GM19468 (cell line): ENCODE measurements around the gene BANP.
"Not testable (repeated sequence)": the region's sequence is repeated elsewhere in the genome, so short reads cannot be mapped to it uniquely, and the experiment has no call there.

Source experiments
- ATAC-seq: cut with Tn5 transposase; IDR thresholded peaks from one replicate; pipeline ENCODE4 v1.9.1; 2021; ENCODE audit warnings: mild to moderate bottlenecking, moderate library complexity, moderate number of reproducible peaks; ENCODE audit not compliant: unreplicated experiment; ENCODE audit errors: extremely low read depth

BANP gene

DNA sequence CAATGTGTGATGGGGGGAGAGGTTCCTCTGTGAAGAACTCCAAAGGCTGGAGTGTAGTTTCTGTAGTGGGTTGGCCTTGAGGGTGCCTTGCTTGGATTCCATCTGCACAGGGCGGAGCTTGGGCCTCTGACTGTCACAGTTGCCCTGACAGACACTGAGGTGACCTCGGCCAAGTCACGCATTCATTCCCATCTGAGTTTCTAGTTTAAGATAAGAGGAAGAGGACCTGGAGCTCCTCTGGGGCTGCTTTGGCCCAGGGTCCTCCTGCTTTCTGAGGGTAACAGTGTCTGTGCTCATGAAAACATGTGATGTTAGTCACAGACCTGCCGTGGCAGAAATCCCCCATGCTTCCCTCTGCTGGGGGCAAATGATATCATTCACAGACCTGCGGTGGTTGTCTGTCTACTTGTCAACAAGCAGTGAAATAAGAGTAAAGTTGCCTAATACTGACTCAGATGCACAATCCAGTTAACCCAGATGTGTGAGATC lies 35.2 kb downstream of the BANP start:
- not testable (repeated sequence) for ATAC-seq

DNA sequence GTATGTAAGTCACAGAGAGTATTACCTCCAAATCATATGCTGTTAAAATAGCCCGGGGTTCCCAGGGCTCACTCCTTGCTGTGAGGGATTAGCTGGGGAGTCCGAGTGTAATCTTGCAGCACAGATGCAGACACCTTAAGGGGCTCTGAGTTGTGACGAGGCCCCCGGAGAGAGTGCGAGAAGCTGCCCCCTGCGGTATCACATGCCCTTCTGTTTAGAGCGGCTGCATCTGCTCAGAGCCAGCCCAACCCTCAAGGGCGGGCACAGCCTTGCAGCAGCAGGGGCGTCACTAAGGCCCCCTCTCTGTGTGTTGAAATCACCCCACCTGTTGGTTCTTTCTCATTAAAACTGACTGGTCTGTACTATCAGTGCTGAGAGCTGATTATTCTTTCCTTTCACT lies 37.4 kb downstream of the BANP start:
- not testable (repeated sequence) for ATAC-seq

DNA sequence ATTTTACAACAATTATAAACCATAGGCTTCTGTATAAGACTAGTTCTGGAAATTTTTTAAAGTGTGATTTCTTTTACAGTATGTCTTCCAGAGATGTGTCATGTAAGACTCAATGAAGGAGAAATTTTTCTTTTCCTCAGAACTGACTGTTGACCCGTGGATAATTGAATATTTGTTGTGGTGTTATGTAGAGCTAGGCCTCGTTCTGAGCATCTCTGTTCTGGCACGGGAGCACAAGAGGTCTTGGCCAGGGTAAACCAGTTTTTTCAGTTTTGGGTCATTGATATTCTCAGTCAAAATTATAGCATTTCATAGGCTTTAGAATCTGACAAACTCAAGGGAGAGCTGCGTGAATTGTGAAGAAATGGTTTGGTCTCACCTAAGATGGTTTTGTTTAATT lies 39.0 kb downstream of the BANP start:
- ATAC-seq, result not testable (repeated sequence)

DNA sequence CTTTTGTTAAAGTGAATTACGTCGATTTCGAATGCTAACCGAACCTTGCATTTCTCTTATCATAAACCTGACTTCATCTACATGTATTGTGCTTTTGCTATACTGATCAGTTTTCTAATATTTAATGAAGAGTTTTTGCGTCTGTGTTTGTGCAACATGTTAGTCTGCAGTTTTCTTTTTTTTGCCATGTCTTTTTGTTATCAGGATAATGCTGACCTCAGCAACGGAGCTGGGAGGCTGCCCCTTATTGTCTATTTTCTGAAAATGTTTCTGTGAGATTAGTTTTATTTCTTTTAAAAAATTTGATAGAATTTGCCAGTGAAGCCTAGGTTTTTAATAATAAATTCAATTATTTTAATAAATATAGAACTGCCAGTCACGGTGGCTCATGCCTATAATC lies 40.9 kb downstream of the BANP start:
- ATAC-seq, result not testable (repeated sequence)

DNA sequence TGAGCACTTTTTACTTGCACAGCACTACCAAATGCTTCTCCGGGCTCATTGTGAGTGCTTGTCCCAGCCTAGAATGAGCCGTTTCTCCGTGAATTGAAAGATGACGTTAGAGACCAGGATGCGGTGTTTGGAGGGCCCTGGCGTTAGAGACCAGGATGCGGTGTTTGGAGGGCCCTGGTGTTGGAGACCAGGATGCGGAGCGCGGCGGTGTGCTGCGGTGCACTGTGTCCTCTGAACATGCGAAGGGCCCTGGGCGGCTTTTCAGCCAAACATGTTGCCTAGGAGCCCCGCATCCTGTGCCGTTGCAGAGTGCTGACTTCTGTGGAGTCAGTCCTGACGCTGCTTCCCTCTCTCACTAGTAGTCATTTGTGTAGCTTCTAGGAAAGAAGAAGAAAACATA lies 42.7 kb downstream of the BANP start:
- ATAC-seq, result no peak

DNA sequence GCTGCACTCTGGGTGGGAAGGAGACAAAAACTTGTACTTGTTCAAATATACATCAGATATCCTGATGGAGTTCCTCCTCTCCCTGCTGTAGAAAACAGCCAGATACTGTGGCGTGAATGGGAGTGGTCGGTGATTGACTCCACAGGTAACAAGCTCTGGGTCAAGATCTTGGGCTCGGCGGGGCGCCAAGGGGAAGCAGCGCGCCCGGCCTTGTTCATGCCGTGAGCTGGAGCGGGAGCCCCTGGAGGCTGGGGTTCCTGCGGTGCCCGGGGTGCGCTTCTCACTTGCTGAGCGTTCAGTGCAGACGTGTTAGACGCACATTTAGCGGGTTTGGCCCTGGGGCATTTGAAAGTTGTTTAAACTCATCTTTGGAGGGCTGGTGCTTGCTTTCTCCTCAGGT lies 44.4 kb downstream of the BANP start:
- no peak for ATAC-seq

DNA sequence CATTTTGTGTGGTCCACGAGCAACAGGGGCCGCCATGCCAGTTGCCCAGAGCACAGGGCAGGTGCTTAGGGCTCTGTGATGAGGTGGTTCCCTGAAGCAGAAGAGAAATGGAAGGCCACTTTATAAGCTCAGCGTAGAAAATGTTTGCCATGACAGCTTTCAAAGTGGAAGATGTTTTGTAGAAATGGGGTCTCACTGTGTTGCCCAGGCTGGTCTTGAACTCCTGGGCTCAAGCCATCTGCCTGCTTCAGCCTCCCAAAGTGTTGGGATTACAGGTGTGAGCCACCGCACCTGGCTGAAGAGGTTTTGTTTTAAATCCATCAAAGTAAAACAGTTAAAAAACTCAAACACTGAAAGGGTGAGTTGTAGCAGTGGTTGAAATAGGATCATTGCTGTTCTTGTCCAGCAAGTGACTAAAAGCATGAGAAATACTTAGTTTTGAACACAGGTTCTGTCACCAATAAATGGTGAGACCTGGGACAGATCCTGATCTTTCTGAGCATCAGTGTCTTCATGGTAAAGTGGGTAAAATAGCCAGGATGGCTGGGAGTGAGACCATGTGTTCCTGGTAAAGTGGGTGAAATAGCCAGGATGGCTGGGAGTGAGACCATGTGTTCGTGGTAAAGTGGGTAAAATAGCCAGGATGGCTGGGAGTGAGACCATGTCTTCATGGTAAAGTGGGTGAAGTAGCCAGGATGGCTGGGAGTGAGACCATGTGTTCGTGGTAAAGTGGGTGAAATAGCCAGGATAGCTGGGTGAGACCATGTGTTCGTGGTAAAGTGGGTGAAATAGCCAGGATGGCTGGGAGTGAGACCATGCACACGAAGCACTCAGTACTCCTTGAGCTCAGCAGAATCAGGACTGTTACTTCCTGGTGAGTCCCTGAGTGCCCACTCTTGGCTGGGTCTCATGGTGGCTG lies 46.0 kb downstream of the BANP start:
- no peak for ATAC-seq

DNA sequence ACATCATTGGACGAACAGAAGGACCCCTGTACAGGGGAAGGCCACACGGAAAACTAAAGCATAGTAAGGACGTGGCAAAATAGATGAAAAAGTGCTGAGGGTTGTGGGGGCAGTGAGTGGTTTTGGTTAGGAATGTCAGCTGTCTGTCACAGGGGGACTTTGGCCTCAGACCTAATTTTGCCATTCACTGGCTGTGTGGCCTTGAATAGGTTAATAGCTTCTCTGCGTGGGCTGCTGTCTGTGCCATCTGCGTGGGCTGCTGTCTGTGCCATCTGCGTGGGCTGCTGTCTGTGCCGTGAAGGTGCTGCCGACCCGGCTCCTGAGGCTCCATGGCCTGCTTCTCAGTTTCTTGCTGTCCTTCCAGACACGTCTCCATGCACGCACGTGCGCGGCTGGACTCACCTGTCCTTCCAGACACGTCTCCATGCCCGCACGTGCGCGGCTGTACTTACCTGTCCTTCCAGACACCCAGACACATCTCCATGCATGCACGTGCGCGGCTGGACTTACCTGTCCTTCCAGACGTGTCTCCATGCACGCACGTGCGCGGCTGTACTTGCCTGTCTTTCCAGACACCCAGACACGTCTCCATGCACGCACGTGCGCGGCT lies 47.1 kb downstream of the BANP start:
- ATAC-seq, result not testable (repeated sequence)

DNA sequence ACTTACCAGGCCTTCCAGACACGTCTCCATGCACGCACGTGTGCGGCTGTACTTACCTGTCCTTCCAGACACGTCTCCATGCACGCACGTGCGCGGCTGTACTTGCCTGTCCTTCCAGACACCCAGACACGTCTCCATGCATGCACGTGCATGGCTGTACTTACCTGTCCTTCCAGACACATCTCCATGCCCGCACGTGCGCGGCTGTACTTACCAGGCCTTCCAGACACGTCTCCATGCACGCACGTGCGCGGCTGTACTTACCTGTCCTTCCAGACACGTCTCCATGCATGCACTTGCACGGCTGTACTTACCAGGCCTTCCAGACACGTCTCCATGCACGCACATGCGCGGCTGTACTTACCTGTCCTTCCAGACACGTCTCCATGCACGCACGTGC lies 47.8 kb downstream of the BANP start:
- not testable (repeated sequence) for ATAC-seq

DNA sequence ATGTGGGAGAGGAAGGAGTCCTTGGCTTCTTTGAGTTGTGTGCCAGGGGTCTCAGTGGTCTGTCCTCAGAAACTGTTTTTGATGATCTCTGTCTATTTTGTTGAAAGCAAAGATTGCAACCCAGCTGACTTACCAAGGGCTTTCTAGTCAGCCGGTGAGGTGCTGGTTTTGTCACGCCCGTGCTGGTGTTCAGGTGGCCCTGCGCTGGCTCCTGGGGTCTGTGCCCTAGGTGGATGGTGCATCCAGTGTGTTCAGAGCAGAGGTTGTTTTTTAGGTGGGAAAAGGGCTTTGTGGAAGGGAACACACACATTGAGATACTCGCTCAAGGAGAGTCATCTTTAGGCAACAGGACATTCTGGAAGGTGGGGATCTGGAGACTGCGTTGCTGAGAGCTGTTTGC lies 51.0 kb downstream of the BANP start:
- ATAC-seq, result no peak

DNA sequence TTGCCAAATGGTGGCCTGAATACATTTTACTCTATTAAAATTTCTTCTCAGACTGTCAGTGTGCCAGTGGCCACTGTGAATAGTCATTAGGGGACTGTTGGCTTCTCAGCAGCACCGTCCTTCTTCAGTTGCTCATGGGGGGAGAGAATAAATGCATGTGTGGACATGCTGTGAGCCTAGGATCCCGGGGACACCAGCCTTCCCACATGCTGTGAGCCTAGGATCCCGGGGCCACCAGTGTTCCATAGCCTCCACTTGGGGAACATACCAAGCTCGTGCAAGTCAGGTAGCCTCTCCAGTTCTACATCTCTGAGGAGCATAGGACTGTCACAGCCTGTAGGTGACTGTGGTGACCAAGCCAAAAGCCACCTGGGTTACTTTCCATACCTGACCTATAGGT lies 51.5 kb downstream of the BANP start:
- no peak for ATAC-seq

DNA sequence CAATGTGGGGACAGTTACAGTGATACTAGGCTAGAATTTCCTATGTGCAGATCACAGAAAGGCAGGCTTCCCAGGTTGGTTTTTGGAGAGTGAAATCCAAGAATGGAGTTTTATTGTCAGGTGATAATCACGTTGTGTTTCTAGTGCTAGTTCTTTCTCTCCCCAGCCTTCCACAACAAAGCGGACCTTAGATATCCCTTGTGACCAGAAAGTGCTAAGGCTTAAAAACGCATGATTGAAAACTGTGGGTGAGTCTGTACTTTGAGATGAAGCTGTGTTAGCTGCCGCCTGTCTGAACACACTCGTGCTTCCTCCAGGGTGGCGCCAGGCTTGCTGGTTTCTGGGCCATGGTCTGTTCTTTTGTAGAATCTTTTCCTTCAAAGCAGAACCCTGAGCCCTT lies 52.1 kb downstream of the BANP start:
- ATAC-seq, result no peak

DNA sequence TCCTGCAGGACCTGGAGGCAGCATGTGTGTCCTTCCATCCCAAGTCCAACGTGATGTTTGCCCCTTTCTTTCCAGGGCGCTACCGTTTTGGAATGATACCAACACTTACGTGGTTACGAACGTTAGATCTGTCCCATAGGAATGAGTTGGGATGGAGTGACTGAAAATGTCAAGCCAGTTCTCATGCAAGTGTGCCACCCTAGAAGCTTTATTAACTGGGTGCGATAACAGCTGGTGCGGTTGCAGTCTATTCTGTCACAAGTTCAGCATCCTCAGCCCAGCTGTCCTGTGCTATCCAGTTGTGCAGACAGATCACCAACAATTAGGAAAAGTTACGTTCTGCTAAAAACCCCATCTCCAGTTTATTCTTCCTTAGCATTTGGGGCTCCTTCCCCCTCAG lies 52.5 kb downstream of the BANP start:
- ATAC-seq, result no peak

DNA sequence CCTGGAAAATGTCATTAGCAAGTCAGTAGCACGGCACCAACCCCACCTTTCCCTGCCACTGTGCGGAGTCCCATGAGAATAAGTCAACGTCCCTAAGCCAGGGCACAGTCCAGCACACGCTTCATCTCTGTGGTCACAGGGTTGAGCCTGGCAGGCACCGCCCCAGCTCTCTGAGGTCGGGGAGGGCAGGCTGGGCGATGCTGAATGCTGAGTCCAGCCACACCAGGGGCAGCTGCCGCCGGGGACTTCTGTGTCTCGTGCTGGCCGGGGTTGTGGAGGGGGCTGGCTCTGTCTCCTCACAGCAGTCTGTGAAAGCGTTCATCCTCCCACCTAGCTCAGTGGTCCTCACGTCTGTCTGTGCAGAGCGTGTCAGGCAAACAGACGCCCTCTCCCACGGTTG lies 53.2 kb downstream of the BANP start:
- no peak for ATAC-seq

DNA sequence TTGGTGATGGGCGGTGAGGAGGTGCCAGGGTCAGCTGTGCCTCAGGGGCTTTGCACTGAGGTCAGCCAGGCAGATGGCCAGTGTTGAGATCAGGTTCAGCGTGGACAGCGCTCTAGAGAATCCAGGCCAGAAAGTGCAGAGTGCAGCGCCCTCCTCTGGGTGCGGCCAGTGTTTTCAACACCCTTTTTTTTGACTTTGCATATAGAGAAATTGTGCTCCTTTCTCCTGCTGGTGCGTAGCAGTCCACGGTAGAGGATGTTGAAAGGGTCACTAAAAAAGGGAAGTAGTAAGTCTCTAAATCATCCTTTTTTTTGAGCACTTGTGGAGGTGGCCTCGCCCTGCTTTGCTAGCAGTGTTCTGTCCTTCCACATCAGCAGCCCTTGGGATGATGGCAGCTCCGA lies 53.9 kb downstream of the BANP start:
- no peak for ATAC-seq

DNA sequence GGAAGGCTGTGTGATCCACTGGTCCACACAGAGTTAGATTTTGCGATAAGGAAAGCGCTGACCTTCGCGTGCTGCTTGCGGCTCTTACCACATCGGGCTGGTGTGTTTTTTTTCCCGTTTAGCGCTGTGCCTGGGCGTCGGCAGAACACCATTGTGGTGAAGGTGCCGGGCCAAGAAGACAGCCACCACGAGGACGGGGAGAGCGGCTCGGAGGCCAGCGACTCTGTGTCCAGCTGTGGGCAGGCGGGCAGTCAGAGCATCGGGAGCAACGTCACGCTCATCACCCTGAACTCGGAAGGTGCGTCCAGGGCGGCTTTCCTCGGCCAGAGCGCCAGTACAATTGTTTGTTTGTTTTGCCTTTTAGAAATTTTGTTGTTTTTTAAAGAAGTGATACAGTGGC lies 54.7 kb downstream of the BANP start:
- ATAC-seq, result no peak

DNA sequence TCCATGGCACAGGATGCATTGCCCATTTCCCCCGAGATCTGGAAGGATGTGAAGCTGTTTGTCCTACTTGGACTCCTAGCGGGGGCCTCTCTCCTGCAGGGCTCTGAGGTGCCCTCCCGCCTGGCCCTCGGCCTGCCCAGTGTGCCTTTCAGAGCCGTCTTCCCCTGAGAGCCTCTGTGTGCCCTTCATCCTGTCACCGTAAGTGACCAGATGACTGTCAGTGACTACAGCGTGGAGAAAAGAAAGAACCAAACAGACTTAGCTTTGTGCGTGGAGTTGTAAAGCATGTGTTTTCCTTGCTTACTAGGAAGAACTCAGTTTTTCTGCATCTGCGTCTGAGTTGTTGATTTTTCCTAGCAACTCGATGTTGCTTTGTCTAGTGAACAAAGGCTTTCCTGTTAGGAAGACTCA lies 56.1 kb downstream of the BANP start:
- ATAC-seq, result no peak

DNA sequence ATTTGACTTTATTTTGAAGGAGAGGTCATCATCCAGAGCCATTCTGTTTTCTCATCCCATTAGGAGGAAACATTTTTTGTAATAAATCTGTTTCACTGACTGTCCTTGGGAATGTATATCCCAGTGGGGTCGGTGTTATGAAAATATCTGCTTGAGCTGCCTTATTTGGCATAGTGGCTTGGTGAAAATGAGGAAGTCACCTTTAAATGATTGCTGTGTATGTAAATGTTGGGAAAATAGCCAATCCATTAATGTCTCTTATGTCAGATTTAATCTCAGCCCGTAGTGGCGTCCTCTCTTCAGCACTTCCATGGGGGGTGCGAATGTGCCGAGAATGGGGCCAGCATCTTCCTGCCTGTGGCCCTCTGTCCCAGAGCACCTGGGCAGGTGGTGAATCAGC lies 57.6 kb downstream of the BANP start:
- ATAC-seq, result no peak

DNA sequence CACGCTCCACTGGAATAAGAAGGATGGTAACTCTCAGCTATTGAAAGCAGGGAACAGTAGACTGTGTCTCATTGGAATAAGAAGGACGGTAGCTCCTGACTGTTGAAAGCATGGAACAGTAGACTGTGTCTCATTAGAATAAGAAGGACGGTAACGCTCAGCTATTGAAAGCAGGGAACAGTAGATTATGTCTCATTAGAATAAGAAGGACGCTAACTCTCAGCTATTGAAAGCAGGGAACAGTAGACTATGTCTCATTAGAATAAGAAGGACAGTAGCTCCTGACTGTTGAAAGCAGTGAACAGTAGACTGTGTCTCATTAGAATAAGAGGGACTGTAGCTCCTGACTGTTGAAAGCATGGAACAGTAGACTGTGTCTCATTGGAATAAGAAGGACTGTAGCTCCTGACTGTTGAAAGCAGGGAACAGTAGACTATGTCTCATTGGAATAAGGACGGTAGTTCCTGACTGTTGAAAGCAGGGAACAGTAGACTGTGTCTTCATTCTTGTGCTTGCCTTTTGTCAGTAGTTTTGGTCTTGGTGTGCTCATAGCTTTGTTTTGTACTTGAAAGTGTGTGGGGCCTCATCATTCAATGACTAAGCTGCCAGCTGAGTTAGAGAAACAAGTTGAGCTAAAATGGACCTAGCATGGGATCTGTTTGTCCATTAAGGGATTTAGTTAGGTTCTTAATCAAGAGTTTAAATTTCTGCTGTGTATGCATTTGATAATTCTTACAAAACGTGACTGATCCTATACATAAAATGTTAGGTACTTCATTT lies 58.5 kb downstream of the BANP start:
- ATAC-seq, result no peak

DNA sequence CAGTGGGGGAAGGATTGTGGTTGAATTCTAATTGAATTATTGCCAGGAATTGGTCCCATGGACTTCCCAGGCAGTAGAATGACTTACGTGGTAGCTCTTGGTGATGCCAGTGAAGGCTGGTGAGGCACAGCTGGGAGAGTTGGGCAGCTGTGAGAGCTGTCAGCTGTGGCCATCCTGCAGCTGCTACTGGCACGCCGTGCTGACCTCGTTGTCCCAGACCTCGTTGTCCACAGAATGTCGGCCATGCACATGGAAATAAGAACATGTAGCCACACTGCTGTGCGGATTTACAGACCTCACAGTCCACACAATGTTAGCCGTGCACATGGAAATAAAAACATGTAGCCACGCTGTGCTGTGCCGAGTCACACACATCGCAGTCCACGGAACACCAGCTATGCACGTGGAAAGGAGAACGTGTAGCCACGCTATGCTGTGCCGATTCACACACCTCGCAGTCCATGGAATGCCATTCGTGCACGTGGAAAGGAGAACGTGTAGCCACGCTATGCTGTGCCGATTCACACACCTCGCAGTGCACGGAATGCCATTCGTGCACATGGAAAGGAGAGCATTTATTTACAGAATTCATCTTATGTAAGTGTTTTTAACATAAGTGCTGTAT lies 59.2 kb downstream of the BANP start:
- no peak for ATAC-seq
